Type B pancreatic cell (in vitro differentiated cells): ENCODE results near the gene EI24. TPM values are rescaled to one million over a fixed set of nuclear protein-coding genes. Genes with fewer than 3 reads are reported as not detected.
A peak's percentile ranks its signal among the peaks of the same experiment; 100 is the strongest.

ENCODE experiments used
- DNase-seq: peaks from one replicate; pipeline ENCODE4 v3.0.0; 2021; ENCODE audit warnings: mixed read lengths; ENCODE audit not compliant: unreplicated experiment; ENCODE audit errors: extremely low spot score
- H3K27ac Mint-ChIP-seq: 2 replicates; pipeline ENCODE4 v1.8.0; 2021; ENCODE audit warnings: mild to moderate bottlenecking, mixed read lengths
- H3K27me3 Mint-ChIP-seq: 2 replicates; pipeline ENCODE4 v1.8.0; 2021; ENCODE audit warnings: mixed read lengths
- H3K36me3 Mint-ChIP-seq: 2 replicates; pipeline ENCODE4 v1.8.0; 2021; ENCODE audit warnings: mixed read lengths
- H3K4me1 Mint-ChIP-seq: one replicate; pipeline ENCODE4 v1.8.0; 2021; ENCODE audit warnings: mixed read lengths; ENCODE audit not compliant: unreplicated experiment
- H3K4me3 Mint-ChIP-seq: 2 replicates; pipeline ENCODE4 v1.8.0; 2021; ENCODE audit warnings: mild to moderate bottlenecking, mixed read lengths
- H3K9me3 Mint-ChIP-seq: 2 replicates; pipeline ENCODE4 v1.8.0; 2021; ENCODE audit warnings: mixed read lengths
- CTCF ChIP-seq: fragments of 200-600 bp; sonication (generic); conservative IDR thresholded peaks from 2 replicates; pipeline ENCODE4 v1.5.0; 2021; ENCODE audit warnings: antibody characterized with exemption, mild to moderate bottlenecking
- total RNA-seq: library from RNA; stranded (reverse); gene quantifications from 2 replicates; pipeline ENCODE4 v1.2.1, GENCODE V29; 2021; ENCODE audit warnings: low replicate concordance

EI24 gene
- total RNA-seq, 1 donor from 2014 or later, result 102 TPM

DNA sequence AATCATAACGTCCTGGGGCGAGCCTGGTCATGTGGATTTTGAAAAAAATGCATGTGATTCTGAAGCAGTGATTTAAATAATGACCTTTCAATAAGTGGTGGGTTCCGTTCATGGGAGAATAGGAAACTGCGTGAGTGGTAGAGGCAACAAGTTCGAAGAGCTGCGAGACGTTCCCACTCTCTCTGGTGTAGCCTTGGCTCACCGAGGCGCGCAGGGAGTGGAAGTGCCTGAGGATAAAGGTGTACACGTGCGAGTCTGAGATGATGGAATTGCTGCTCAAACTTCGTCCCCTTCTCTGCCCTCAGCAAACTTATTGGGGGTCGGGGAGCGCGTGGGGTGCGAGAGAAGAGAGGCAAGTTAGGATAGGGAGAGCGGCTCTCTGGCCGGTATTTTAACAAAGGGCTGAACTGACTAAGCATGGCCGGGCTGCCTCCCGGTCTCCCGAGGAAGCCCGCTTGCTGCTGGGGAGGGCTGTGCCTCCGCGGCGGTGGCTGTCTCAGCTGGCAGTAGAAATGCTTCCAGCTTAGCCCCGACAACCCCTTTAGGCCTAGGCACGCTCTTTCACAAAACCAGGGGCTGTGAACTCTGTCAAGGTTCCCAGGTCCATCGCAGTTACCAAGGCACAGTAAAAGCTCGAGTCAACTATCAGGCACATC lies 22.5 kb downstream of the EI24 start:
- Mint-ChIP-seq H3K4me1 (peaks cover 15% of the 10 kb centered on the region), H3K27ac (peak overlapping the region; percentile 99), H3K36me3 (peaks cover 5% of the 10 kb centered on the region), H3K9me3 (no peaks in the 10 kb centered on the region), H3K4me3 (peak overlapping the region; percentile 98), H3K27me3 (no peaks in the 10 kb centered on the region)
- no peak for TF ChIP-seq CTCF
- no peak for DNase-seq

DNA sequence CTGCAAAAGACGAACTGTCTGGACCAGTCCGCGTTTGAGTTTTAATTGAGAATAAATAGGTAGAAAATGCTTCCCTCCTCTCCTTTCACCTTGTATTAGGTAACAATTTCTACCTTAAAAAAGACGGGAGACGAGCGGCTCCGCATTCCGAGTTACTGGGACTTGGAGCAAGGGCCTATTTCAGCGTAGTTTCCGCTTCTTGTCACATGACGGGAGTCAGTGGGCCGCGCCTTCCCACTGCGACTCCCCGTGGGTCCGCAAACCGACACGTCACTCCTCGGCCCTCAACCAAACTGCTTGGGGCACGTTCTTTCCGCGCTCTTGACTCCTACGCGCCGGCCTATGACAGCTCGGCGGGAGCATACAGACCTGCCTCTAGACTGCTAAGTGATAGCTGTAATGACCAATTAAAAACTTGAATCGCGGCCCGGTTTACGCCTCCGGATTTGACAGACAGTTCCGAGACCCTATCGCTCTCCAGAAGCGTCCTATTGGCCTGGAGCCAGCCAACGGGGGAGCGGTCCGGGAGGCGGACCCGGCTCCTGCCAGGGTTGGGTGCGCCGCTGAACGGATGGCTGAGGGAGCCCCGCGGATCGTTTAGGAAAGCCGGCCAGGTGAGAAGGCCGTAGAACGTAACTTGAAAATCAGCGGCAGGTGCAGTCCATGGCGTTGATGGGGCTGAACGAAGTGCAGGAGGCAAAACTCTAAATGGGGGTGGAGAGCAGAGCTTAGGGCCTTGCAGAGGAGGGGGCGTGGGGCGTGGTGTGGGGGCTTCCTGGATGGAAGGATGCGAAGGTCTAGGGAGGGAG lies 23.2 kb downstream of the EI24 start, which contains the start of gene STT3A:
STT3A (plus strand) TSS at position 548 of the 809 bp plus-strand sequence. CDS start 3,064 bp downstream, outside the sequence.
- Mint-ChIP-seq H3K4me1 (peaks cover 15% of the 10 kb centered on the region), H3K9me3 (no peaks in the 10 kb centered on the region), H3K36me3 (peaks cover 7% of the 10 kb centered on the region), H3K4me3 (peak within 1 kb of the TSS; percentile 98), H3K27me3 (no peaks in the 10 kb centered on the region), H3K27ac (peak within 1 kb of the TSS; percentile 99)
- TF ChIP-seq CTCF, result no peak
- DNase-seq, result peak; percentile 97

GRCh38 chr11:125593114-125593820 lies 24.0 kb downstream of the EI24 start:
- DNase-seq, result no peak
- Mint-ChIP-seq H3K36me3 (peaks cover 8% of the 10 kb centered on the region), H3K27ac (peak overlapping the region; percentile 99)

GRCh38 chr11:125594958-125595357 lies 25.7 kb downstream of the EI24 start:
- Mint-ChIP-seq H3K4me1 (peaks cover 10% of the 10 kb centered on the region), H3K4me3 (peak overlapping the region; percentile 49), H3K27me3 (no peaks in the 10 kb centered on the region), H3K27ac (no peak overlapping the region), H3K36me3 (peaks cover 15% of the 10 kb centered on the region), H3K9me3 (no peaks in the 10 kb centered on the region)
- no peak for TF ChIP-seq CTCF
- no peak for DNase-seq

More at GRCh38 chr11:125593114-125593820, 24.0 kb downstream of the EI24 start:
- H3K4me1 Mint-ChIP-seq, result peaks cover 13% of the 10 kb centered on the region
- H3K27me3 Mint-ChIP-seq, result no peaks in the 10 kb centered on the region
- no peak for TF ChIP-seq CTCF
- no peaks in the 10 kb centered on the region for H3K9me3 Mint-ChIP-seq
- peak overlapping the region; percentile 98 for H3K4me3 Mint-ChIP-seq

- no peak overlapping the region for H3K27ac Mint-ChIP-seq
- H3K27me3 Mint-ChIP-seq, result no peaks in the 10 kb centered on the region
- no peak overlapping the region for H3K4me3 Mint-ChIP-seq
- H3K9me3 Mint-ChIP-seq, result no peaks in the 10 kb centered on the region
- no peaks in the 10 kb centered on the region for H3K4me1 Mint-ChIP-seq
- no peak for TF ChIP-seq CTCF
- peaks cover 34% of the 10 kb centered on the region for H3K36me3 Mint-ChIP-seq
- DNase-seq, result no peak
Measured at GRCh38 chr11:125600663-125601062, 31.4 kb downstream of the EI24 start.
